Ovary (tissue), 3 donors: Measurements from ENCODE around the gene CEP128.

Experiments
- EP300 ChIP-seq: sonication (generic); formaldehyde crosslinking; IDR thresholded peaks from one replicate; pipeline ENCODE4 v1.6.1; 2017; ENCODE audit warnings: antibody characterized with exemption
- TF ChIP-seq, protein P1 (sequence below), 3 donors: fragments of 450-650 bp in 2 of 3; fragments of 200-600 bp in 1 of 3; IDR thresholded peaks; one replicate each; pipeline versions ENCODE4 v1.5.1 to v1.8.0; 2016 to 2022; ENCODE audit warnings: antibody characterized with exemption in 3 of 3, mild to moderate bottlenecking in 1 of 3
- donor health status: DM: no; HTN: no; CAD: no.

GRCh38 chr14:80906946-80907345 lies 34.6 kb downstream of the CEP128 start:
- TF ChIP-seq, protein P1, sequence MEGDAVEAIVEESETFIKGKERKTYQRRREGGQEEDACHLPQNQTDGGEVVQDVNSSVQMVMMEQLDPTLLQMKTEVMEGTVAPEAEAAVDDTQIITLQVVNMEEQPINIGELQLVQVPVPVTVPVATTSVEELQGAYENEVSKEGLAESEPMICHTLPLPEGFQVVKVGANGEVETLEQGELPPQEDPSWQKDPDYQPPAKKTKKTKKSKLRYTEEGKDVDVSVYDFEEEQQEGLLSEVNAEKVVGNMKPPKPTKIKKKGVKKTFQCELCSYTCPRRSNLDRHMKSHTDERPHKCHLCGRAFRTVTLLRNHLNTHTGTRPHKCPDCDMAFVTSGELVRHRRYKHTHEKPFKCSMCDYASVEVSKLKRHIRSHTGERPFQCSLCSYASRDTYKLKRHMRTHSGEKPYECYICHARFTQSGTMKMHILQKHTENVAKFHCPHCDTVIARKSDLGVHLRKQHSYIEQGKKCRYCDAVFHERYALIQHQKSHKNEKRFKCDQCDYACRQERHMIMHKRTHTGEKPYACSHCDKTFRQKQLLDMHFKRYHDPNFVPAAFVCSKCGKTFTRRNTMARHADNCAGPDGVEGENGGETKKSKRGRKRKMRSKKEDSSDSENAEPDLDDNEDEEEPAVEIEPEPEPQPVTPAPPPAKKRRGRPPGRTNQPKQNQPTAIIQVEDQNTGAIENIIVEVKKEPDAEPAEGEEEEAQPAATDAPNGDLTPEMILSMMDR (IDR thresholded peaks at IDR 0.05) = no peak
- no peak for TF ChIP-seq EP300
